Measurements from ENCODE around the gene TRIM65. TPM values are rescaled to one million over a fixed set of nuclear protein-coding genes. Genes with fewer than 3 reads are reported as not detected.
"Not testable (repeated sequence)": the region's sequence is repeated elsewhere in the genome, so short reads cannot be mapped to it uniquely, and the experiment has no call there.

TRIM65 gene
- total and polyA plus RNA-seq, 8 donors, result 8.1 to 26.6 (median 10.6) TPM; not detected in 1

DNA sequence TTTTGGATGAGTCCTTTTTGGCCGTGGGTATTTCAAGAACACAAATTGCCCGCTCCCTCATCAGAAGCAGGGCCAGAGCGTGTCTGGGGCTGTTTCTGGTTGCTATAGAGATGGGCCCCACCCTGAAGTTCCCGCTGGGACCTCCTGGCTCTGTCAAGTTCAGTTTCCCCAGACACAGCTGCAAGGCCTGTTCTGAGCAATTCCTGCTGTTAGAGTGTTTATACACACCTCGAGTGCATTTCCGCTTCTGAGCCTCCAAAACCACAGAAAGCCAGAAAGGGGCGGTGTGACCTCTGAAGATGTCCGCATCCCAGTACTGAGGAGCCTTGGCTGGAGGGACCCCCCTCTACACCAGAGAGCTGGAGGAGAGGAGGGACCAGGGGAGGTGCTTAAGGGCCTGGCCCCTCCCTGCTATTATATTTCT is 32.3 kb downstream of the TRIM65 start:
- no peaks in the 10 kb centered on the region for H3K36me3 ChIP-seq
- WGBS, 5 donors, result 23 to 57% (median 47%) methylated on average over 8 of the region's 8 CpGs
- H3K27ac ChIP-seq, result peak overlapping the region; percentile 19 to 80 (median 71)
- TF ChIP-seq, protein P1, sequence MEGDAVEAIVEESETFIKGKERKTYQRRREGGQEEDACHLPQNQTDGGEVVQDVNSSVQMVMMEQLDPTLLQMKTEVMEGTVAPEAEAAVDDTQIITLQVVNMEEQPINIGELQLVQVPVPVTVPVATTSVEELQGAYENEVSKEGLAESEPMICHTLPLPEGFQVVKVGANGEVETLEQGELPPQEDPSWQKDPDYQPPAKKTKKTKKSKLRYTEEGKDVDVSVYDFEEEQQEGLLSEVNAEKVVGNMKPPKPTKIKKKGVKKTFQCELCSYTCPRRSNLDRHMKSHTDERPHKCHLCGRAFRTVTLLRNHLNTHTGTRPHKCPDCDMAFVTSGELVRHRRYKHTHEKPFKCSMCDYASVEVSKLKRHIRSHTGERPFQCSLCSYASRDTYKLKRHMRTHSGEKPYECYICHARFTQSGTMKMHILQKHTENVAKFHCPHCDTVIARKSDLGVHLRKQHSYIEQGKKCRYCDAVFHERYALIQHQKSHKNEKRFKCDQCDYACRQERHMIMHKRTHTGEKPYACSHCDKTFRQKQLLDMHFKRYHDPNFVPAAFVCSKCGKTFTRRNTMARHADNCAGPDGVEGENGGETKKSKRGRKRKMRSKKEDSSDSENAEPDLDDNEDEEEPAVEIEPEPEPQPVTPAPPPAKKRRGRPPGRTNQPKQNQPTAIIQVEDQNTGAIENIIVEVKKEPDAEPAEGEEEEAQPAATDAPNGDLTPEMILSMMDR (IDR thresholded peaks at IDR 0.05), result no peak
- TF ChIP-seq POLR2AphosphoS5 (IDR thresholded peaks at IDR 0.05) (peak; percentile 43 to 75 (median 73)), EP300 (IDR thresholded peaks at IDR 0.05) (no peak), POLR2A (IDR thresholded peaks at IDR 0.05) (no peak)
- DNase-seq, result peak; percentile 53 to 93
- intact Hi-C loops (cut with DNase I; ENCODE audit: low total_unique reads), result no loop called here
- peaks cover 6 to 38% (median 30%) of the 10 kb centered on the region in 4 donors for H3K4me1 ChIP-seq
- H3K27me3 ChIP-seq, result no peaks in the 10 kb centered on the region
- no peak overlapping the region for H3K4me3 ChIP-seq
- no peaks in the 10 kb centered on the region for H3K9me3 ChIP-seq

- H3K4me3 ChIP-seq, result no peak overlapping the region
- H3K4me1 ChIP-seq, result peaks cover 5 to 47% (median 19%) of the 10 kb centered on the region in 4 donors
- TF ChIP-seq POLR2AphosphoS5 (IDR thresholded peaks at IDR 0.05) (peak in 2 of 3 donors; percentile 36 to 45), EP300 (IDR thresholded peaks at IDR 0.05) (no peak)
- peak overlapping the region in 4 of 5 donors; percentile 7 to 64 (median 38) for H3K27ac ChIP-seq
- intact Hi-C loops (cut with DNase I; ENCODE audit: low total_unique reads), result no loop called here
- H3K27me3 ChIP-seq, result no peaks in the 10 kb centered on the region
- no peaks in the 10 kb centered on the region for H3K9me3 ChIP-seq
- 71 to 83% (median 79%) methylated on average over 9 of the region's 9 CpGs for WGBS, 5 donors
- no peaks in the 10 kb centered on the region for H3K36me3 ChIP-seq
- DNase-seq, result no peak
These were observed 34.8 kb downstream of the TRIM65 start for GRCh38 chr17:75861927-75862317.

- H3K4me3 ChIP-seq; H3K27me3 ChIP-seq; intact Hi-C loops (cut with DNase I; ENCODE audit: low total_unique reads); H3K9me3 ChIP-seq; H3K36me3 ChIP-seq; DNase-seq: not testable (repeated sequence)
- Histone ChIP-seq H3K4me1 (peaks cover 17 to 48% (median 21%) of the 10 kb centered on the region in 4 donors), H3K27ac (peak overlapping the region in 4 of 5 donors; percentile 35 to 78 (median 70))
- WGBS, 5 donors, result 74 to 84% (median 80%) methylated on average over 10 of the region's 10 CpGs
These were observed 37.4 kb downstream of the TRIM65 start for GRCh38 chr17:75859358-75859757.

- Histone ChIP-seq H3K27me3 (no peaks in the 10 kb centered on the region), H3K27ac (peak overlapping the region; percentile 95 to 100 (median 99)), H3K9me3 (no peaks in the 10 kb centered on the region), H3K36me3 (peaks cover 3 to 17% (median 14%) of the 10 kb centered on the region in 4 donors), H3K4me3 (peak overlapping the region; percentile 67 to 90 (median 85)), H3K4me1 (peaks cover 33 to 68% (median 40%) of the 10 kb centered on the region in 4 donors)
- intact Hi-C loops (cut with DNase I; ENCODE audit: low total_unique reads), result no loop called here
- TF ChIP-seq, protein P1 (IDR thresholded peaks at IDR 0.05), result no peak
- TF ChIP-seq POLR2A (IDR thresholded peaks at IDR 0.05) (no peak), EP300 (IDR thresholded peaks at IDR 0.05) (no peak), POLR2AphosphoS5 (IDR thresholded peaks at IDR 0.05) (no peak)
- DNase-seq, result peak in 1 of 2 donors; percentile 33
- WGBS, 5 donors, result 1 to 3% (median 2%) methylated on average over 11 to 24 of the region's 24 CpGs
These were observed 40.5 kb downstream of the TRIM65 start for GRCh38 chr17:75856062-75856756.

DNA sequence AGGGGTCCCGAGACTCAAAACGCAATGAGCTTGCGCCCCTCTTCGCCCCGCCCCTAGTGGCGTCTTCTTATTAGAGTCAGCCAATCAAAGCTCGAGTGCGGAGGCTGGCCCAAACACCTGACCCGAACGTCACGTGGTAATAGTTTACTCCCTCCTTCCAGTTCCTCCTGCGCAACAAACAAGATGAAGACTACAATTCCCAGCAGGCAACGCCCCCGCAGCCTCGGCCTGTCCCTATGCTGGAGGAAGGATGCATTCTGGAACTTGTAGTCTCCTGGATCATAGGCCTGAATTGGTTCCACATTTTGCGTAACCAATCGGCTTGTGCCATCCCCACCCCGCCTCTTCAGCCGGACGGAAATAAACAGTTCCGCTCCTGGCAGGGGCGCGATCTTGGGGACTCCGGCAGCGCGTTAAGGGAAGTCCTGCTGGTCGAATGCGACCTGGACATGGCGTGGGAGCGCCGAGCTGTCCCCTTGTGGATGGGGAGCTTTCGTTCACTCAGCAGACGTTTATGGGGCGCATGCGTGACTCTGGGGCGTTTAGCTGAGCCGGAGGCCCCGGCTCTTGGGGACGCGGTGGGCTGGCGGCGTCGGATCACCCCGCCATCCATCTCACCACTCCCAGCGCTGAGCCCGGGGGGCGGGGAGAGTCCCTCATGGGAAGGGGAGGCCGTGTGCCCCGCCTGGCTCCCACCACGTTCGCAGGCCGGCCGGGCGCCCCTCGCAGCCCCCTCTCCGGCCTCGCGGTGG is 41.3 kb downstream of the TRIM65 start, which contains the start of gene WBP2:
WBP2 (minus strand) TSS at position 26 of the 752 bp plus-strand sequence. CDS start 38 bp downstream, outside the sequence.
- H3K36me3 ChIP-seq, result peaks cover 10 to 24% (median 21%) of the 10 kb centered on the region in 4 donors
- H3K27me3 ChIP-seq, result no peaks in the 10 kb centered on the region
- H3K9me3 ChIP-seq, result no peaks in the 10 kb centered on the region
- H3K4me3 ChIP-seq, result peak within 1 kb of the TSS; percentile 67 to 90 (median 85)
- TF ChIP-seq, protein P1 (IDR thresholded peaks at IDR 0.05), result peak in 4 of 7 experiments; percentile 29 to 46 (median 38)
- TF ChIP-seq POLR2AphosphoS5 (IDR thresholded peaks at IDR 0.05) (peak; percentile 97 to 99 (median 99)), EP300 (IDR thresholded peaks at IDR 0.05) (no peak), POLR2A (IDR thresholded peaks at IDR 0.05) (peak in 2 of 4 donors; percentile 95)
- H3K27ac ChIP-seq, result peak within 1 kb of the TSS; percentile 95 to 100 (median 99)
- peak; percentile 98 to 100 for DNase-seq
- intact Hi-C loops (cut with DNase I; ENCODE audit: low total_unique reads), result no loop called here
- WGBS, 5 donors, result 0 to 1% (median 0%) methylated on average over 36 to 58 of the region's 58 CpGs
- H3K4me1 ChIP-seq, result peaks cover 32 to 73% (median 45%) of the 10 kb centered on the region in 4 donors
